A673 (cell line): ENCODE measurements around the gene SLC15A3. TPM values are rescaled to one million over a fixed set of nuclear protein-coding genes. Genes with fewer than 3 reads are reported as not detected.

ENCODE experiments used
- BruUV-seq: library from RNA; stranded (reverse); fragments of 400-500 nt; replicated peaks from 2 replicates; lab custom pipeline; 2021; lab: Mats Ljungman, UMichigan
- CTCF ChIA-PET: fragments of 300-600 bp; sonication (Branson Sonifier 250); formaldehyde crosslinking; loops from one replicate; lab custom pipeline; 2022; ENCODE audit warnings: antibody characterized with exemption; lab: Charles Lee
- POLR2A ChIA-PET: fragments of 300-600 bp; sonication (Branson Sonifier 250); formaldehyde crosslinking; loops from one replicate; lab custom pipeline; 2022; ENCODE audit warnings: antibody characterized with exemption; ENCODE audit not compliant: low non-redundant PET; lab: Charles Lee
- DNase-seq: peaks from one replicate; pipeline ENCODE4 v3.0.0-alpha.2; 2015; ENCODE audit warnings: low spot score
- H3K27ac ChIP-seq: fragments of 200-600 bp; sonication (generic); 2 replicates; pipeline ENCODE4 v1.5.1; 2016; ENCODE audit warnings: mixed run types, low read depth, mild to moderate bottlenecking, mixed read lengths, antibody characterized with exemption, low read length; ENCODE audit not compliant: poor library complexity, severe bottlenecking
- H3K27me3 ChIP-seq: fragments of 200-600 bp; sonication (generic); replicated peaks from 2 replicates; pipeline ENCODE4 v1.6.1; 2017; ENCODE audit warnings: mixed run types, low read depth, mild to moderate bottlenecking, mixed read lengths, antibody characterized with exemption, low read length; ENCODE audit not compliant: insufficient read depth, poor library complexity
- H3K36me3 ChIP-seq: fragments of 200-600 bp; sonication (generic); 2 replicates; pipeline ENCODE4 v1.6.1; 2016; ENCODE audit warnings: mixed run types, mild to moderate bottlenecking, mixed read lengths, antibody characterized with exemption, low read length; ENCODE audit not compliant: insufficient read depth, poor library complexity, severe bottlenecking
- H3K4me1 ChIP-seq: fragments of 200-600 bp; sonication (generic); 2 replicates; pipeline ENCODE4 v1.6.1; 2017; ENCODE audit warnings: mixed run types, mild to moderate bottlenecking, mixed read lengths, antibody characterized with exemption, low read length; ENCODE audit not compliant: insufficient read depth, poor library complexity, severe bottlenecking
- H3K4me3 ChIP-seq: fragments of 200-600 bp; sonication (generic); 2 replicates; pipeline ENCODE4 v1.5.1; 2016; ENCODE audit warnings: low read depth, mixed run types, mild to moderate bottlenecking, mixed read lengths, low read length; ENCODE audit not compliant: poor library complexity, severe bottlenecking
- H3K9me3 ChIP-seq: fragments of 200-600 bp; sonication (generic); 2 replicates; pipeline ENCODE4 v1.6.1; 2016; ENCODE audit warnings: mixed run types, low read depth, mild to moderate bottlenecking, mixed read lengths, antibody characterized with exemption, low read length; ENCODE audit not compliant: poor library complexity, severe bottlenecking
- CTCF ChIP-seq: fragments of 300-800, 200-600 bp; sonication (generic); conservative IDR thresholded peaks from 2 replicates; pipeline ENCODE4 v1.5.1; 2017; ENCODE audit warnings: low read depth, mild to moderate bottlenecking, antibody characterized with exemption, low read length, moderate library complexity, mixed read lengths
- EZH2 ChIP-seq: fragments of 200-600 bp; sonication (generic); IDR thresholded peaks from 2 replicates; pipeline ENCODE4 v1.6.1; 2017; ENCODE audit warnings: borderline replicate concordance, low read depth, mild to moderate bottlenecking, mixed read lengths, antibody characterized with exemption, low read length; ENCODE audit not compliant: poor library complexity, severe bottlenecking
- intact Hi-C: fragments of 100-400 bp; cut with micrococcal nuclease; formaldehyde crosslinking; loops from one replicate; pipeline ENCODE4 v1.10.0; 2022; ENCODE audit not compliant: unreplicated experiment
- total RNA-seq: library from RNA; stranded (reverse); gene quantifications from 2 replicates; pipeline ENCODE4 v1.2.3, GENCODE V29; 2021

The SLC15A3 gene
- total RNA-seq, 1 experiment from 2014 or later = not detected

GRCh38 chr11:60985501-60985900, 33.5 kb upstream of the SLC15A3 start:
- no peaks in the 10 kb centered on the region for H3K4me1 ChIP-seq
- no peak for TF ChIP-seq CTCF
- no peak for TF ChIP-seq EZH2
- ChIA-PET POLR2A (no interaction called here), CTCF (no interaction called here)
- H3K27me3 ChIP-seq = no peaks in the 10 kb centered on the region
- H3K36me3 ChIP-seq = no peaks in the 10 kb centered on the region
- intact Hi-C loops = no loop called here
- H3K4me3 ChIP-seq = no peak overlapping the region
- no peaks in the 10 kb centered on the region for H3K9me3 ChIP-seq
- no peak for DNase-seq
- H3K27ac ChIP-seq = no peak overlapping the region
- BruUV-seq = no TSS peak

GRCh38 chr11:60984636-60985035, 32.7 kb upstream of the SLC15A3 start:
- POLR2A ChIA-PET = no interaction called here

GRCh38 chr11:60984149-60984548, 32.2 kb upstream of the SLC15A3 start:
- no peak overlapping the region for H3K27ac ChIP-seq
- DNase-seq = no peak
- H3K4me3 ChIP-seq = no peak overlapping the region
- H3K36me3 ChIP-seq = no peaks in the 10 kb centered on the region
- ChIA-PET CTCF (no interaction called here), POLR2A (no interaction called here)
- no TSS peak for BruUV-seq
- intact Hi-C loops = no loop called here
- TF ChIP-seq CTCF (no peak), EZH2 (no peak)
- no peaks in the 10 kb centered on the region for H3K4me1 ChIP-seq
- no peaks in the 10 kb centered on the region for H3K9me3 ChIP-seq
- H3K27me3 ChIP-seq = no peaks in the 10 kb centered on the region

More at GRCh38 chr11:60984636-60985035, 32.7 kb upstream of the SLC15A3 start:
- no peaks in the 10 kb centered on the region for H3K27me3 ChIP-seq
- no peak for DNase-seq
- no peak for TF ChIP-seq CTCF
- CTCF ChIA-PET = no interaction called here
- no peak overlapping the region for H3K27ac ChIP-seq
- no peaks in the 10 kb centered on the region for H3K9me3 ChIP-seq
- H3K4me1 ChIP-seq = no peaks in the 10 kb centered on the region
- no peak overlapping the region for H3K4me3 ChIP-seq
- intact Hi-C loops = no loop called here
- no peaks in the 10 kb centered on the region for H3K36me3 ChIP-seq
- BruUV-seq = no TSS peak
